Activated T-cell treated with anti-CD3 and anti-CD28 coated beads for 24 hours (primary cell): ENCODE measurements around the gene INTS15.

Source experiments
- DNase-seq: peaks from one replicate; pipeline ENCODE4 v3.0.0-alpha.2; 2020; ENCODE audit warnings: low read depth

INTS15 gene

DNA sequence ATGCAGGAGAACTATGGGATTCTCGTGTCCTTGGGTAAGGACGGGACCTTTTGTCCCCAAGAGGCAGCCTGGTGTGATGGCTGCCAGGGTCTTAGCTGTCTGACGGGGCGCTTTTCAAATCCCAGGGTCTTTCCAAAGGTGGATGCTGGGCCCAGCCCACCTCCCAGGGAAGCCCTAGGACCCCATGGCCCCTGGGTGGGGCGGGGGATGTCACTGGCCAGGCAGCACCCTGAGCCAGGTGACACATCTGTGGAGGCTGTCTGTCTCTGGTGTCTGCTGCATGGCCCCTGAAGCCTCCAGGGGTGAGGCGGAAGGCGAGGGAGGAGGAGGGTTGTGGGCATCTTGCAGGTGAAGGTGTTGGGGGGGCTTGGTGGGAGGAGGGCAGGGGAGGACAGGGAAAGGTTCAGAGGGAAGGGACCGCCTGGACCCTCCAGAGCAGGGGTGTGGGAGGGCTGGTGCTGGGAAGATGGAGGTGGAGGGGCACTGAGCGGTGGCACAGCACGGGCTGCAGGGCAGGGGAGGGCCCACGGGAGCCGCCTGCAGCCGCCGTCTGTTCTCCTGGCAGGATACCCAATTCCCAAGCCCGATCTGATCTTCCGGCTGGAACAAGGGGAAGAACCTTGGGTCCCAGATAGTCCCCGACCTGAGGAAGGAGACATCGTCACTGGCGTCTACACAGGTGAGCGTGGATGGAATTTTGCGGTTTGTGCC lies 54.2 kb downstream of the INTS15 start:
- DNase-seq, result no peak

DNA sequence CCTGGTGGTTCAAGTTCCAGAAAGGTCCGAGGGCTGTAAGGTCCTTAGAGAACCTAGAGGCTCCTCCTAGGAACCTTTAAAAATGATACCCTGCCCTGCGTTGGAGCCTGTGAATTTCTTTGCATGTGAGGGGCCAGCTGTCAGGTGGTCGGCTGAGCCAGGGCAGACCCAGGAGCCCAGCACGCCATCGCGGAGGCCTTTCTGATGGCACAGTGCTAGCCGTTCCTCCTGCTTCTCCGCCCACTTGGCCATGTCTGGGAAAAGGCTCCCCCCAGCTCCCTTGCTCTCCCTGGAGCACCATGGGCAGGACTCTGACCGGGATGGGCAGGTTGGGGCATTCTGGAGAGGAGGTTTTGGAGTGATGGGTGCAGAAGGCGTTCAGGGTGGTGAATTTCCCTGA lies 54.9 kb downstream of the INTS15 start:
- DNase-seq, result no peak

DNA sequence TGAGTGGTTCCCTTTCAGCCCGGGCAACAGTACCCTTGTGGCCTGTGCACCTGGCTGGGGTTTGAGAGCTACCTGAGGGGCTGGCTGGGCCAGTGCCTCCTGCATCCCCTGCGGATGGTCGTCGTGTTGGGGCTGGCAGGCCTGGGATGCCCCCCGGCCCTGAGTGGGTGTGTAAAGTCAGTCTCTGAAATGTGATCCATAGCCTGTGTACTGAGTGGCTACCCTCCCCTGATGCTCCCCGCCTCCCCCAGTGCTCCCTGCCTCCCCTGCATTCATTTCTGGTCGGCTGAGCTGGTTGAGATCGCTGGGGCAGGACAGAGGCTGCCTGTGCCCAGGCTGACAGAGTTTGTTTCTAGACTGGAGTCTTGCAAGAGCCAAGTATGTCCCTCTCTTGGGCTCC lies 56.6 kb downstream of the INTS15 start:
- no peak for DNase-seq

DNA sequence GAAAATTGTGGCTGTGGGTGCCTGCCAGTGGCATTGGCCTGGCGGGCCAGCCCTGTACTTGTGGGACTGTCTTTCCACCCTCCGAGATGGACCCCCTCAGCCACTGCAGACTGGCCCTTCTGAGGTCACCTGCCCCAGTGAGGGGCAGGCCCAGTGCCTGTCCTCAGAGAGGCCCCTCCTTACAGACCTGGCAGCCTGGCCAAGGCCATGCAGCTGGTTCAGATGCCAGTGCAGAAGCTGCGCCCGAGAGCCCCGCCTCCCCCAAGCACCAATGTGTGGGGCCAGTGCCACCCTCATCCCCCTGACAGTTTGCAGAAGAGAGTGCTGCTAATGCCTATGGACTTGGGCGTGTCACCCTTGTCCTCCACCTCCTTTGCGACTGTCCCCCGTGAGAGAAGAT lies 57.3 kb downstream of the INTS15 start:
- DNase-seq, result no peak

DNA sequence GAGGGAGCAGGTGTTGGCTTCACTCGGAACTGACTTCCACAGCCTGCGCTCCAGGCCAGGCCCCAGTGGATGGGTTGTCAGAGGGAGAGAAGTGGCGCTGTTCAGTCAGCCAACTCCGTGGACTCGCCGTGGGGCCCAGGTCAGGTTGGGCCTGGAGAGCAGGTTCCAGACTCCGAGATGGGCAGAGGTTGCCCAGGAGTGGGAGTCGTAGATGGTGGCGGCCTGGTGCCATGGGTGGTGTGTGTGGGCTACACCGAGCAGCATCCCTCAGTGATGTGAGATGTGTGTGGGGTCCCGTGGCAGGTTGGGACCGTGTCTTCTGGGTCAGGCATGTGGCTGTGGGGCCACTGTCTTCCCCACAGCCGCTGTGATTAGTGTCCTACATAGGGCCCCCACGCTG lies 57.7 kb downstream of the INTS15 start:
- no peak for DNase-seq

DNA sequence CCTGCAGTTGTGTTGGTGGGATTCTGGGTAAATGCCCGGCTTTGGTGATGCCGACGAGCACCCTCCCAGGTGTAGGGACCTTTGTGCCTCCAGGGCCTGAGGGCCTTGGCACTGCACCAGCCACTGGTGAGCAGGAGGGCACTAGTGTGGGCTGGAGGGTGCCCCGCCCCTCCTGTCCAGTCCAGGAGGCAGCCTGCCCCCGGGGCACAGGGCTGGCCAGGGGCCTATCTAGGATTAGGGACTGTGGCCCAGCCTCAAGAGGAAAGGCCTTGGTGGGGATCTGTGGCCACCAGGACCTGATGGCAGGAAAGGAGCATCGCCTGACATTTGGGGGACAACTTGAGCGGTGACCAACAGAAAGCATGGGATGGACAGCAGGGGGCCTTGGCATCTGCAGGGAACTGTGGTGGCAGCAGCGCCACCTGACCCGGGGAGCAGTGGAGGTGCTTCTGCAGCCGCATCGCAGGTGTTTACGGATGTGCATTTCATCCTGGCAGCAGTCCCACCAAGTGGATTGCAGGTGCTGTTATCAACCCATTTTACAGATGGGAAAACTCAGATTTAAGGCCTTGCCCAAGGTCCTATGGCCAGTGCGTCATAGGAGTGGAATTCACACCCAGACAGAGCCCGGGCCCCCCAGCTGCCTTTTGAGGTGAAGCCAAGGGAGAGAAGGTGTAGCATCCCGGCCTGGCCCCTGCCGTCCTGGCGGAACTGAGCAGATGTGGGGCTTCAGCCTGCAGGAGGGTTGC lies 58.4 kb downstream of the INTS15 start:
- no peak for DNase-seq

DNA sequence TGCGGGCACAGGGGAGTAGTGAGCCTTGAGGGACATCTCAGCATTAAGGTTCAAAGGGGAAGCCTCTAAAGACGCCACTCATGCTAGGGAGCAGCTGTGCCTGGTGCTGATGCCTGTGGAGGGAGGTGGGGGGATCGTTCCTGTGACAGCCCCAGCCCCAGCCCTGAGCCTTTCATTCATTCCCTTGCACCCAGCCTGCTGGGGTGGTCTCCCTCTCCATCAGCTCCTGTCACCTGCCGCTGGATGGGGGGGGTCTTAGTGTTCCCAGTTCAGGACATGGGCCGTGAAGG lies 58.9 kb downstream of the INTS15 start:
- no peak for DNase-seq

DNA sequence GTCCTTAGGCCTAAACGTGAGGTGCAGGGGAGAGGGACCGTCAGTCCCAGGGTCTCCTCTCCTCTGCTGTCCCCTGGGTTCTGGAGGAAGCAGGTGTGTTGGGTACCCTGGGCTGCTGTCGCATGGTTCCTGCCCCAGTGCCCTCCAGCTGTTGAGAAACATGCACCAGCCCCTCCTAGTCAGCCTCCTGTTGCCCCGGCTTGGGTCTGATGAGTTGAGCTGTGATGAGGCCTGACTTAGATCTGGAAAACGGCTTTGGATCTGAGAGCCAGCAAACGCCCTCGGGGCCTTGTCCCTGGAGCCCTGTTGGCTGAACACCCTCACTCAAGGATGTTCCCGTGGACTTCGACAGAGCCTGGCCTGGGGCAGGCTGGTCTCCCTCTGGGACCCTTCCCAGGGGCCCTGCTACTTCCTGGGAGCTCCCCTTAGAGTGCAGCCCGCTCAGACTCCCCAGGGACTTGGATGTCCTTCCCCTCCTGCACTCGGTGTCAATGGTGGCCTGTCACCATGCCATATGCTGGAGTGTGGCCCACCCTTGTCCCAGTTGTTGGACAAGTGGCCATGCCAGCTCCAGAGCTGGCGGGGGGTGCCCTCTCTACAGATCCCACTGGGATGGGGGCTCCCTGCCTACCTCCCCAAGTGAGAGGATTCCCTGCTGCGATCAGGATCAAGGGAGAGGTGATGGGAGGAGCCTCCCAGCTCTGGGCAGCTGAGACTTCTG lies 59.6 kb downstream of the INTS15 start:
- no peak for DNase-seq

DNA sequence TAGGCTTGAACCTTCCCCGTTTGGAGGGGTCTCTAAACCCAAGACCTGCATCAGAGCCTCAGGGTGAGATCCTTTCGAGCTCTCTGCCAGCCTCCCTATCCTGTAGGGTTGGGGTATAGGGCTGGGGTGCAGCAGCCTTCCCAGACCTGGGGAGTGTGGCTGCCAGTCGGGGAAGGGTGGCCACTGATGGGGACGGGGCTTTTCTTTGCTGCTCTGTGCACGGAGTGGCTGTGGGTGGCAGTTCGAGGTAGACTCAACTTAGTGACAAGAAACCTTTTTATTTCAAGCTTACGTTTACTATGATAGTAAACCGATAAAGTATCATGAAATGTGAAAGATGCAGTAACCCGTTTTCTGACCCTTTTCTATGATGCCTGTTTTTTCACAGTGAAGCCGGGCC lies 60.3 kb downstream of the INTS15 start:
- no peak for DNase-seq

DNA sequence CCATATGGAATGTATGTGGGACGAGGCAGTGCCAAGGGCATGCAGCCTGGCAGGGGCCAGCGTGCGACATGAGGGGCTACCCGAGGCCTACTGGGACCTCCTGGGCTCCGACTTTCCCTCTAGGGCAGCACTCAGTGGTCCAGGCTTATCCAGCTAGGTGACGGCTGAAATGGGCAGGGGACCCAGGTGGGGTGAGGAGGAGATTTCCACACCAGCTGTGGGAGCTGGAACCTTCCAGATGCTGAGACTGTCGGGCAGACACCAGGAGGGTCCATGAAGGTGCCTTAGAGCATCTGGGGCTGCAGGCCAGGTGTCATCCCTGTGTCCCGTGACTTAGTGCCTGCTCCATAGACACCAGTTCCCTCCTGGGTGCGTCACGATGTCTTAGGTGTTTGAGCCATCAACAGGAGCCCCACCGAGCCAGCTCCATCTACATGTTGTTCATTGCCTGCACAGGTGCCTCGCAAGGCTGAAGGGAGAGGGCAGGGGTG lies 60.7 kb downstream of the INTS15 start:
- DNase-seq, result no peak

DNA sequence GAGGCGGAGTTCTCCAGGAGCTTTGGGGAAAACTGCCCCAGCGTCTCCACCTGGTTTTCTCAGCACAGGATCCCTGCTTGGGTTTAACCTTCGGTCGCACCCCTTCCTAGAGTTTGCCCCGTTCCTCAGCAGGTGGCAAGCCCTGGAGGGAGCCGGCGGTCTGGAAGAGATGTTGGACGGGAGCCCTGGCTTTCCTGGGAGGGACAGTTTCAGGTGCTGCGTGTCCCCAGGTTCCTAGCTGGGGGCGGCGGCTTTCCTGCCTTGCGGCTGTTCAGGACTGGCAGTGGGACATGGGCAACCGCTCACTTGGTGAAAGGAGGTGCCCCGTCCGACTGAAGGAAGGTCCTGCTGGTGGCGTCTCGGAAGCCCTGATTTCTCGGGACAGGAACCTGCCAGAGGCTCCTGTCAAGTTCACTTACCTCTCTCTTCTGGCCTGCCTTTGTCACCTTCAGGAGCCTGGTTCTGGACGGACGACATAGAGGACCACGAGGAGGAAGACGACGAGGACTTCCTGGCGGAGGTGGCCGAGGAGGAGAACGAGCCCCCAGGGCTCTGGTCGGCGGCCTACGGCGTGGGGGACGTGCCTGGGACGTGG lies 62.1 kb downstream of the INTS15 start:
- DNase-seq, result no peak

DNA sequence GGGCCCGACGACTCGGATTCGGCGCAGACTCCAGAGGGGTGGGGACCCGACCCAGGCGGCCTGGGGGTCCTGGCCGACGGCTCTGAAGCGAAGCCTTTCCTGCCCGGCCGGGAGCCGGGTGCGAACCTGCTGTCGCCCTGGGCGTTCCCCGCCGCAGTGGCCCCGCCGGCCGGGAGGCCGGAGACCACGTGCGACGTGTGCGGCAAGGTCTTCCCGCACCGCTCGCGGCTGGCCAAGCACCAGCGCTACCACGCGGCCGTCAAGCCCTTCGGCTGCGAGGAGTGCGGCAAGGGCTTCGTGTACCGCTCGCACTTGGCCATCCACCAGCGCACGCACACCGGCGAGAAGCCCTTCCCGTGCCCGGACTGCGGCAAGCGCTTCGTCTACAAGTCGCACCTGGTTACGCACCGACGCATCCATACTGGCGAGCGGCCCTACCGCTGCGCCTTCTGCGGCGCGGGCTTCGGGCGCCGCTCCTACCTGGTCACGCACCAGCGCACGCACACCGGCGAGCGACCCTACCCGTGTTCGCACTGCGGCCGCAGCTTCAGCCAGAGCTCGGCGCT lies 62.7 kb downstream of the INTS15 start:
- no peak for DNase-seq

DNA sequence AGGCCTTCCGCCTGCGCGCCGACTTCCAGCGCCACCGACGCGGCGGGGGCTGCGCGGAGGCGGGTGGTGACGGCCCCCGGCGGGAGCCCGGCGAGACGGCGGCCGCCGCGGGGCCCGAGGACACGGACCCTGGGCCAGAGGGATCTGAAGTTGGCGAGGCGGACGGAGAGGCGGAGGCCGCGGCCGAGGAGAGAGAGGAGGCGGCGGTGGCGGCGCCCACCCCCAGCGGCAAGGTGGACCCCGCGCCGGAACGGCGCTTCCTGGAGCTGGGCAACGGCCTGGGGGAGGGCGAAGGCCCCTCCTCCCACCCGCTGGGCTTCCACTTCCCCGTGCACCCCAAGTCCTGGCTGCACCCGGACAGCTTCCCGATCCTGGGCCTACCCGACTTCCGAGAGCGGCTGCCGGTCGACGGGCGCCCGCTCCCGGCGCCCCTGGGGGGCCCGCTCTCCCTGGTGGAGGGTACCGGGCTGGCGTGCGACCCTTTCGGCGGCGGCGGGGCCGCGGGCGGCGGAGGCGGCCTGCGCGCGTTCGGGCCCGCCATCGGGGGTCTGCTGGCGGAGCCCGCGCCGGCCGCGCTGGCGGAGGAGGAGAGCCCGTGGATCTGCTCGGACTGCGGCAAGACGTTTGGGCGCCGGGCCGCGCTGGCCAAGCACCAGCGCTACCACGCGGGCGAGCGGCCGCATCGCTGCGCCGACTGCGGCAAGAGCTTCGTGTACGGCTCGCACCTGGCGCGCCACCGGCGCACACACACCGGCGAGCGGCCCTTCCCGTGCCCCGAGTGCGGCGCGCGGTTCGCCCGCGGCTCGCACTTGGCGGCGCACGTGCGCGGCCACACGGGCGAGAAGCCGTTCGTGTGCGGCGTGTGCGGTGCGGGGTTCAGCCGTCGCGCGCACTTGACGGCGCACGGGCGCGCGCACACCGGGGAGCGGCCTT lies 63.5 kb downstream of the INTS15 start:
- DNase-seq, result no peak

DNA sequence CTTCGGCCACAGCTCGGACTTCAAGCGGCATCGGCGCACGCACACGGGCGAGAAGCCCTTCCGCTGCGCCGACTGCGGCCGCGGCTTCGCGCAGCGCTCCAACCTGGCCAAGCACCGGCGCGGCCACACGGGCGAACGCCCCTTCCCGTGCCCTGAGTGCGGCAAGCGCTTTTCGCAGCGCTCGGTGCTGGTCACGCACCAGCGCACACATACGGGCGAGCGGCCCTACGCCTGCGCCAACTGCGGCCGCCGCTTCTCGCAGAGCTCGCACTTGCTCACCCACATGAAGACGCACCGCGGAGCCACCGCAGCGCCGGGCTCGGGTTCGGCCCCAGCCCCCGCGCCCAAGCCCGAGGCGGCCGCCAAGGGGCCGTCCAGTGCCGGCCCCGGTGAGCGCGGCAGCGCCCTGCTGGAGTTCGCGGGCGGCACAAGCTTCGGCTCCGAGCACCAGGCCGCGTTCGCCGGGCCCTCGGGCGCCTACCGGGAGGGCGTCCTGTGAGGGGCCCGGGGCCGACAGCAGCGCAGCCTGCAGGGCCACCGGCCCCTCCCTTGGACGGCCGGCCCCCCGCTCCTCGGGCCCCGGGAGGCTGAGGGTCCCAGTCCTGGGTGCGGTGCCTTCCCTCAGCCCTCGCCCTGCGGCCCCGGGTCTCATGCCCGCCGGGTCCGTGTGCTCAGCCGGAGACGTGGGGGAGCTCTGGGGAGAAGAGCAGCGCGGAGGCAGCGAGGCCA lies 64.5 kb downstream of the INTS15 start:
- no peak for DNase-seq

DNA sequence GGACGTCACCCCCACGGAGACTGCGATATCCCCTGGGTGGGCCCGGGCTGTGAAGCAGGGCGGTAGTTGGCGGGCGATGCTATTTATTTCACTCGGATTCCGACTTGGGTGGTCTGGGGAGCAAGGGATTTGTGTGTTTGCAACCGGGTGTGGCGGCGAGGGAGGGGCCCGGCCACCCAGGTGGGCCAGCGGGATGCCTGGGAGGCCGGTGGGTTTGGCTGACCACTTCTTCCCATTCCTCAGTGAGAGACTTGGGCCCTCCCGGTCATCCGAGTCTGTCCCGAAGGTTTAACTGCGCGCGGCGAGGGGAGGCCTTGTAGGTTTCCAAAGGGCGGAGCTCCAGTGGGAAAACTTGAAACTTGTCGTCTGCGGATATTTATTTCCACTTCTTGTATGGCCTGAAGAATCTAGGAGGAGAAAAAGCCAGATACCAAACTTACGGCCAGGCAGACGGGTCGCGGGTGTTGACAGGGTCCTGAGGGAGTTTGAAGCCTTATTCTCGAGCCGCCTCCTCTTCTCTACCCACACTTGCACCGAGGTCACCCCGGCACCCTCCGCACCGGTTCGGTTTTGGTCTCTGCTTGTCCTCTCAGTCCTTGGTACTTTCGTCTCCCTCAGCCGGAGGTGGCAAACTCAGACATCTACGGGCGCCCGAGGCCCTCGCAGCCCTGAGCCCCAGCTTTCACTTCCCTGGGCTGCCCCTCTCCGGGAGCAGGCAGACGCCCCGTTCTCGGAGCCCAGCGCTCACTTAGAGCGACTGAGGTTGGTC lies 65.2 kb downstream of the INTS15 start:
- no peak for DNase-seq

DNA sequence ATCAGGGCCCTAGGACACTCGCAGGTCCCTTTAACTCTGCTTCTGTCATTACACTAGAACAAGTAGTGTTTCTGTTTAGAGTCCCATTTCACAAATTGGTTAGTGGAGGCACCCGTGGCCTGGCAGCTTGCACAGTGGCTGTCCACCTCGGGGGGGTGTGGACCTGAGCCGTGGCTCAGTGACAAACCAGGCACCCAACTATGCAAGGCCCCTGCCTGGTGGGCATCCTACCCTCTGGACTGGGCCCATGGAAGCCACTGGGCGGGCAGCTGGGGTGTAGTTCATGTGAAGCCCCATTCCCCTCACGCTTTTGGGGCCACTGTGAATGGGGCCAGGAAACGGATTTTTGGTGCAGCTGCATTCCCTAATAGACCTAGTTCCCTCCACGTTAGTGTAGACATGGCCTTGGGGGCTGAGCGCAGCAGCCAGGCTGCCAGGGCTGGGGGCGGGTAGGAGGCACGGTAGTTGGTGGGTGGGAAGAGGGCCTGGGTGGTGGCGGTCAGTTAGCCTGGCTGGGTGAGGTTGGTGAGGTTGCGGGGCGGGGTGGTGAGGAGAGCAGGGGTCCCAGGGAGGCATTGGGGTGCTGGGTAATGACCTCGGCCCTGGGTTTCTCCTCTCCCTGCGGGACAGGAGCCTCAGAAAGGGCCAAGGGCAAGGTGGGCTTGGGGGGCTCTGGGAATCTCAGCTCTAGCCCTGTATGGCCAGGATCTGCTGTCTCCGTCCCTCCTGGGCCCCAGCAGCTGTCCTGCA lies 66.0 kb downstream of the INTS15 start:
- DNase-seq, result no peak

DNA sequence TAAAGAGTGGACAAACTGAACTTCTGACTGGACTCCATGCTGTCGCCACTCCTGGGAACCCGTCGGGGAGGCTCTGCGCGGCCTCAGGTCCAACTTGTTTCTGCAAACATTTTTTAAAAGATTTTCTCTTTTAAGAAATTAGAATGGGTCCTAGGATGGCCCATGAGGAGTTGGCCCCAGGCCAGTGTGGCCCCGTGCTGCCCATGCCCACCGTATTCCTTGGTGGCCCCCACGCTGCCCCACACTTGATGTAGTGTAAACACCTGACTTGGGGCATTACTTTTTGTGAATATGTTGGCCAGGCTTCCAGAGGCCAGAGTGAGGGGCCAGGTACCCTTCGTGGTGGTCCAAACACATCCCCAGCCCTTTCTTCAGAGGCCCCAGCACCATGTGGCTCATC lies 66.6 kb downstream of the INTS15 start:
- no peak for DNase-seq
